Fibroblast of upper back skin (primary cell): ENCODE results near the gene HTR2A.

ENCODE experiments used
- DNase-seq: peaks from one replicate; pipeline ENCODE4 v3.0.0-alpha.2; 2013

Gene HTR2A

DNA sequence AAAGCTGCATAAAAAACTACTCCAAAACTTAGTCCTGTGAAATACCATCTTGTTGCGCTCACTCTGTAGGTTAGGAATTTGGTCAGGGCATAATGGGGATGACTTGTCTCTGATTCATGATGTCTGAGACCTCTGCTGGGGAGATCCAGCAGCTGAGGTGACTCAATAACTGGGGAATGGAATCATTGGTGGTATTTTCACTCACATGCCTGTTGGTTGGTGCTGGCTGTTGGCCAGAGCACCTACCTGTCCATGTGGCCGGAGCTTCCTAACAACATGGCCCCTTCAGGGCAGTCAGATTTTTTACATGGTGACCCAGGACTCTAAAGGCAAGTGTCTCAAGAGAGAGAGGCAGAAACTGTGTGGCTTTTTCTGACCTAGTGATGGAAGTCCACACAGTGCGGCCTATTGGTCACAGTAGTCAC, 92.5 kb downstream of the HTR2A start:
- peak; percentile 98 for DNase-seq

GRCh38 chr13:46803586-46803985, 93.3 kb downstream of the HTR2A start:
- DNase-seq: peak; percentile 62

- DNase-seq: no peak
These were observed 95.0 kb downstream of the HTR2A start for GRCh38 chr13:46801858-46802257.

GRCh38 chr13:46799139-46799538, 97.7 kb downstream of the HTR2A start:
- no peak for DNase-seq

- DNase-seq: no peak
These were observed 99.2 kb downstream of the HTR2A start for GRCh38 chr13:46797501-46798237.

- DNase-seq: peak; percentile 94
These were observed 100.1 kb downstream of the HTR2A start, which contains the start of gene ESD for GRCh38 chr13:46796515-46797474. TSS of gene ESD (minus strand) at chr13:46797161. CDS start at chr13:46791413, 5,748 bp downstream.

GRCh38 chr13:46796129-46796514, 100.7 kb downstream of the HTR2A start:
- no peak for DNase-seq

DNA sequence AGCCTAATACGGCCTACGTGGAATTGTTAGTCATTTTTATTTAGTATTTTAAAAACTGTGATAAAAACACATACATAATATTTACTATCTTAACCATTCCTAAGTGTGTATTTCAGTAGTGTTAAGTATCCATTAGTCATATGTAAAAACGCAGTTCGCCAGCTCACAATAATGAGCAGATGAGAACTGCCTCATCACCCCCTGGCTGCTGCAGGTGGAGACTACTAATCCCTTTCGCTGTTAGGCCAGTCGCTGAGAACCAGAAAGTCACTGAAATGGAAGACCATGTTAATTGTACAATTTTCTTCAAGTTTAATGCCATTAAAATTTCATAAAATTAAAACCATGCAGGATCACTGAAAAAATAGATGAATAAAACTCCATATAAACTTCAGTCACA, 101.5 kb downstream of the HTR2A start:
- no peak for DNase-seq

GRCh38 chr13:46783504-46783903, 113.3 kb downstream of the HTR2A start:
- DNase-seq: no peak

DNA sequence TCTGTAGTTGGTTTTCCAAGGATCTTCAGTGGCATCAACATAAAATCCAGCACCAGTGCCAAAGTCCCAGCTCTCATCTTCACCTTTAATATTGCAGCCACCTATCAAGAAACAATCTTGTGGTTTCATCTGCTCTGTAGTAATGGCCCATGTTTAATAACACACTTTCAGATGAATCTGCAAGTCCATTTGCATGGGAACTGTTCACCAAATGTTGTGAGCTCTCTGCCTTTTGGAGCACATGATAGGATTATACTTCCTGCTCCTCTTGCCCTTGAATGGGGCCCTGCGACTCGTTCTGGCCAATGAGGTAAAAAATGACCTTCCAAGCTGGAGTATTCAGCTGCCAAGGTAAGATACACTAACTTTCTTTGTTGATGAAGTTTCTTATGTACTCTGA, 114.2 kb downstream of the HTR2A start:
- DNase-seq: no peak

DNA sequence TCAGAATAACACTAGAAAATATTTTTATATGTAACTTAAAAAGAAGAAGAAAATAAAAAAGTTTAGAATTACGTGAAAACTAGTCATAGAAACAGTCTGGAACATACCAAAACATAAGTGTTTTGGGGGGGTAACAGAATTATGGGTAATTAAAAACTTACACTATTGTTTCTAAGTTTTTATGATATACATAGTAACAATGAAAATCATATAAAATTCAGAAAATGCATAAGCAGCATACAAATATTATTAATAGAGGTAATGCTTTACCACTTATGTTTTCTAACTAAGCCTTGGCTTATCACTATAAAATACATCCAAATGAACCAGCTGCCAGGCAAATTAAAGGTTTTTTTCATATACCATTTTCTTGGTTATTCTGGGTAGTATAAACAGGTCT, 114.8 kb downstream of the HTR2A start:
- no peak for DNase-seq
